ENCODE measurements around the gene MGMT.

The MGMT gene

GRCh38 chr10:129594811-129595210 is 127.8 kb downstream of the MGMT start:
- DNase-seq: no peak

GRCh38 chr10:129598413-129598812 is 131.4 kb downstream of the MGMT start:
- no peak for DNase-seq

- DNase-seq: no peak
These were observed 132.1 kb downstream of the MGMT start for GRCh38 chr10:129599160-129599559.

GRCh38 chr10:129601737-129602136 is 134.7 kb downstream of the MGMT start:
- no peak for DNase-seq

GRCh38 chr10:129602938-129603535 is 136.0 kb downstream of the MGMT start:
- DNase-seq: no peak

GRCh38 chr10:129604333-129605032 is 137.4 kb downstream of the MGMT start:
- no peak for DNase-seq

GRCh38 chr10:129605266-129605985 is 138.4 kb downstream of the MGMT start:
- DNase-seq: no peak

DNA sequence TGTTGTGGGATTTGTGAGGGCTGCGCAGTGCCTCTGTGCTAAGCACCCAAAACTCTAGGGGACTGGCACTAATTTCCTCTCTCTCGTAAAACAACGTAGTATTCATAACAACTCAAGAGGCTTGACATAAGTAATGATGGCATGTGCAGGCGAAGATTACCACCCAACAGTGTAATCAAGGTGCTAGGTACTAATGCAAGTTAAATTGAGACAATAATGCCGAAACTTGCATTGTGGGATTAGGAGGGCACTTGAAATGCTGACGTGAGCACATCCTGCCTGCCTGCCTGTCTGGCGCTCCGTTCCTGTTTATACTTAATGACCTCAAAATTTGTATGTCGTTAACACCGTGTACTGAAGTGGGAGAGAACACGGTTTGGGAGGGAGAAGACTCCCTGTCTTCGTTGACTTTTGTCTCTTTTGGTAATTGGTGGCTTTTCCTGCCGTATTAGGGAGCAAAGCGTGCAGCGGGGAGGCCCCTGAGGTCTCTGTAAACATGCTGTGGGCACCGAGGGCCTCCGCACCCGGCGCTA is 139.0 kb downstream of the MGMT start:
- DNase-seq: no peak

GRCh38 chr10:129607607-129608109 is 140.6 kb downstream of the MGMT start:
- DNase-seq: no peak

DNA sequence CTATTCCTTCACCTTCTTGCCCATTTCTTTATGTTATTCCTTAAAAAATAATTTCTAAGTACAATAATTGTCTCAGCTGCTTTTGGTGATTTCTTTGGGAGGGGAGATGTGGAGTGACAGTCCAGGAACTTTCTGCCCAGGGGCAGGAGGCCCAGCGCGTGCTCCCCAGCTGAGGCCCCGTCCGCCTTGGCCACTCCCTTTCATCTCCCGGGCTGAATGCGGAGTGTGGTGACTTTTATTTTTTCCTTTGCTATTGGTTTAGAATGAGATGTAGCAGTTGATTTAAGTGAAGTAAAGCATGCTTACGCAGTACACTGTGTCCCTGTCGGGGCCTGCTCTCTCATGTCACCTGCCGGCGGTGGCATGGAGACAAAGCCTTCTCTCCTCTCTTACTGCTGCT is 141.6 kb downstream of the MGMT start:
- DNase-seq: no peak

DNA sequence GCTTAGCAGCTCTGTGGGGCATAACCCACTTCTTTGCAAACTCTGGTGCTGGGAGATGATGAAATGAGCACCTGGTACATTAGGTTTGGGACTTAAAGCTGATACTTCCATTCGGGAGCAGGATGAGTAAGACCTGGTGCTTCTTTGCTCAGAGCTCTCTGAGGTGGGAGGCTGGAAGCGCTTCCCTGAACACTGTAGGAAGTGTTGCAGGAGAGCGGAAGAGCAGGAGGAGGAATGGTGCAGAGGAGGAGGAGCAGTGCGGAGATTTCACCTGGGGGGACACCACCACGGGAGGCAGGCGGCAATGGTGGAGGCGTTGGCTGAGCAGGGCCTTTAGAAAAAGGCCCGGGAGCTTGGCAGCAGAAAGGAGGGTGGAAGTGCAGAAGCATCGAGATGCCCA is 142.5 kb downstream of the MGMT start:
- no peak for DNase-seq

DNA sequence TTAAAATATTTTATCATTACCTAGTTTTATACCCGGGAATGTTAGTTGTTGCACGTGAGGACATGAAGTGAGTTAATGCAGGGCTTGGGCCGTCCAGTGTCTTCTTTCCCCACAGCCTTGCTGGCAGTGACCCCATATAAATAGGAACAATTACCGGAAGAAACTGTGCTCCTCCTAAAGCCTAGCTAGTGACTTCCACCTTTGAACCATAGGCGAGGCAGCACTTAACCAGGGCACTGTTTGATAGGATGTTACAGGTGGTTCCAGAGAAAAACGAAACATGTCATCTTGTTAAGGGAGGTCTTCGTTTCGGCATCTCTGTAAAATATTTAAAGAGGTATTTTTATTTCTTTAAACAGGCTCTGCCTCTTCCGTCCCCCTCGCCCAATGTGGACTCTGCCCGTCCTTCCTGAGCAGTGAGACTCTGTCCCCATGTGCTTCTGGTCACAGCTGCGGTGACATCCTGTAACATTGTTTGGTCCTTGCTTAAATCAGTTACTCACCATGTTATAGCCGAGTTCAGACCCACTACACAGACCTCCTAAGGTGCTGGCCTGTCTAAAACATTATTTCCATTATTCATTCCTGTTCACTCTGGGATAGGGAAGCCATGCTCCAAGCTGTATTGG is 145.6 kb downstream of the MGMT start:
- no peak for DNase-seq

- DNase-seq: no peak
These were observed 146.4 kb downstream of the MGMT start for GRCh38 chr10:129613377-129613980.

- DNase-seq: no peak
These were observed 147.3 kb downstream of the MGMT start for GRCh38 chr10:129614341-129614740.

- DNase-seq: no peak
These were observed 148.3 kb downstream of the MGMT start for GRCh38 chr10:129615381-129615780.

GRCh38 chr10:129615921-129616525 is 149.0 kb downstream of the MGMT start:
- DNase-seq: no peak

GRCh38 chr10:129617768-129618167 is 150.7 kb downstream of the MGMT start:
- no peak for DNase-seq

DNA sequence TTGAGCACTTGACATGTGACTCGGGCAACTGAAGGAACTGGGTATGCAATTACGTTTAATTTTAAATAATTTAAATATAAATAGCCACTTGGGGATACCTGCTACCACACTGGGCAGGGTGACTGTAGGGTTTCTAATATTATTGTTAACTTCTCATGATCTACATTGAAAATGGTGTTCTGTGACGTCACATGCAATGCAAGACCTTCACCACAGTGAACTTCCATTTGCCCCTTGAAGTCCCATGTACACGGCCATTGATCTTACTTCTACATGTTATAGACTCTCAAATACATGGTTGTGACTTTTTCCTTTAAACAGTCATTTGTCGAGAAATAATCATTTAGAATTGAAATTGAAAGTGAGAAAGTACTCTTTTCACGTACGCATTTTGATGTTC is 154.0 kb downstream of the MGMT start:
- DNase-seq: no peak

DNA sequence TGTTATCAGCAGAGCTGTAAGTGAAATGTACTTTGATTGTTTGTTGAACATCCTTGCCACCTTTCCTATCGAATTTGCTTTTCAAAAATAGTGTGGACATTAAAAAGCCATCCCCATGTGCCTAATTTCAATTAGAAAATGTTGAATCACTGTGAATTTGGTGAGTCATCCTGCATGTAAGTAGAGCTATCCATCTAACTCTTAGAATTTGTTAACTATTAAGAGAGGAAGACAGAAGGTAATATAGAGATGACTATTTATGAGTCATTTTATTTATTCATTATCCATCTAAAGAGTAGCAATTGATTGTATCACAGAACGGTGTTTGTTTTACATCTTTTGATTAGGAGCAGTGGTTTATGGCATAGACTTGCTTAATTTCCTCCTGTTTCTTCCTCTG is 154.7 kb downstream of the MGMT start:
- DNase-seq: no peak

DNA sequence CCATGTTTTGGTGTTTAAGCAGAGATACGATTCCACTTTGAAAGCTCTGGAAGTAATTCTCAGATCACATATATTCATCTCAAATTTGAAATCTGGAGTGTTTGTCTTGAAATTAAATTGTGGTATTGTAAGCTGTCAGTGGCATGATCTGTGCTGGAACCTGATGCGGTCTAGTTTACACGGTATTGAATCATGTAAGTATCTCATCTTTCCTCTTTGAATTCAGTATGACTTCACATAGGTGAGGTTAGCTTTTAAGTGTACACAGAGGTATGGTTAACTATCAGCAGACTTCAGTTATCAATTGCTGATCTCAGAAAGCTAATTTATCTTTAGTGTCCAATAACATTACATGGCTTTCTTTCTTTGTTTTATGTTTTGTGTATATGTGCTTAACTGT is 155.2 kb downstream of the MGMT start:
- DNase-seq: no peak

GRCh38 chr10:129622736-129623135 is 155.7 kb downstream of the MGMT start:
- no peak for DNase-seq

GRCh38 chr10:129624526-129624925 is 157.5 kb downstream of the MGMT start:
- DNase-seq: no peak

Data from inflammatory macrophage (primary cell).